ENCODE data around the gene DPF1.
"Not testable (repeated sequence)": the region's sequence is repeated elsewhere in the genome, so short reads cannot be mapped to it uniquely, and the experiment has no call there.

Gene DPF1

DNA sequence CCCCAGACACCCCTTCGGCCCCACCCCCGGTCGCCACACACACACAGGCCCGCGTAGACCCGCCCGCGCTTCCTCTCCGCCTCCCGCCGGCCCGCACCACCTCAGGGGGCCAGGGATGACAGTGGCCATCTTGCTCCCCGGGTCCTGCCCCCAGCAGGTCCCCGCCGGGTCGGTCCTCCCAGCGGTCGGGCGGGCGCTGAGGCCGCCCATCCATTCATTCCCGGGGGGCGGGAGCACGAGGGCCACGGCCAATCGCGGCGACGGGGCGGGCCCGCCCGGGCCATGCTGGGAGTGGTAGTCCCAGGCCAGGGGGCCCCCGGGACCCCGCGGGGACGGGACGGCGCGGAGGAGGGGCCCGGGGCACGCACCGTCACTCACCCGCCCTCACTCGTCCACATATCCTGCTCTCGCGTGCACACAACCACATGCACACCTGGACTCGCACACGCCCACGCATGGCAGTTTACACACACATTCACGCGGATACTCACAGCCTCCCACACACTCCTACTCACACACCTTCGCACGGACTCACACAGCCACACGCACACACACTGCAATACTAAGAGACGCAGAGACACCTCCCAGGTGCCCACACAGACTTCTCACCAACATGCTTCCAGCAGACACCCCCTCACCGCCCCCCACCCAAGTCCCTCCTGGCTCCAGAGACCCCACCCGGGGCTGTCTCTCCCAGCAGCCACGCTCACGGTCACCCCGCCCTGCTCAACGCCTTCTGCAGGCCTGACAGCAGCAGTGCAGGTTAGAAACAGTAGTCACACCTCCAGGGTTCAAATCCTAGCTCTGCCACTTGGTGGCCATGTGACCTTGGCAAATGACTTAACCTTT lies at the start of gene DPF1:
Gene DPF1 (minus strand): TSS at position 209 of the 849 bp plus-strand sequence. CDS start 80 bp downstream, at position 129.
- DNase-seq = peak; percentile 78
- in situ Hi-C loops (cut with HindIII; ENCODE audit: low pct_ligation_motif_present, low pct_unique_long_range_greater_than_20kb, low sequenced_read_pairs) = no loop called here

DNA sequence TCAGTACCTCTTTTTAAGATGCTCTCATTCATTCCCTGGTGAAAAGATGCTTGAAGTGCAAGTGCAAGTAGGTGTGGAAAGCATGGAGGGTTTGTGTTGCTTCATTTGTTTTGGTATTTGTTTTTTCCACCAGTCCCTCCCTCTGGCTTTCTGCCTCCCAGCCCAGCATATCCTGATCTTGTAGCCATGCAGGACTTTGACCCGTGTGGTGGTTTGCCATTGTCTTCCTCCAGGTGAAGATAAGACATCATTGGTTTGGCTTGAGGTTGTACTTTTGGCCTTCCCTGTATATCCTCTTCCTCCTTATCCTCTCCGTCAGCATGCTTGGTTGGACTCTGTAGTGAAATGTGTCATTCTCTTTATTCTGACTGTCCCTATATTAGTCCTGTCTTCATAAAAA lies 49.5 kb upstream of the DPF1 start:
- no peak for DNase-seq
- in situ Hi-C loops (cut with HindIII; ENCODE audit: low pct_ligation_motif_present, low pct_unique_long_range_greater_than_20kb, low sequenced_read_pairs) = no loop called here

DNA sequence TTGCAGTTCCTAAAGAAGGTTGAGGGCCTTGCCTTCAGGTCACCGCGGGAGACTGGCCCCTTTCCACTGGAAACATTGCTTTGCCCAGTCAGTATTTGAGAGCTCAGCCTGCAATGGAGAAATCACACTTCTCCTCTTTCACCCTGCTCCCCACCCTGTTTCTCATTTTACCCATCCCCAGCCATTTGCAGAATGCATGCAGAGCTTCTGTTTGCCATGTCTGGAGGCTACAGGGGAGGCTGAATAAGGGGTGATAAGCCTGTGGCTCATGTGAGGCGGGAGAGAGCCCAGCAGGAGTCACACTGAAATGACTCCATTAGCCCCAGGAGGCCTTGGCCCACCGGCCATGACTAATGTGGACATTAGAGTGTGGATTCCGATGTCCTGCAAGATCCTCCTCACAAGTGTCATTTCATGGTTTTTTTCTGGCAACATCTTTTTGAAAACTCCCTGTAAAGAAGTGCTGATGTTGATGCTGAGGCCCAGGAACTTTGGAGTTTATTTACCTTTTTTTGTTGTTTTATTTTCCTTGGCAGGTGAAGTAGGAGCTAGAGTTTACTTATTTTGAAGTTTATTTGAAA lies 46.7 kb upstream of the DPF1 start:
- peak; percentile 30 for DNase-seq
- in situ Hi-C loops (cut with HindIII; ENCODE audit: low pct_ligation_motif_present, low pct_unique_long_range_greater_than_20kb, low sequenced_read_pairs) = no loop called here

DNA sequence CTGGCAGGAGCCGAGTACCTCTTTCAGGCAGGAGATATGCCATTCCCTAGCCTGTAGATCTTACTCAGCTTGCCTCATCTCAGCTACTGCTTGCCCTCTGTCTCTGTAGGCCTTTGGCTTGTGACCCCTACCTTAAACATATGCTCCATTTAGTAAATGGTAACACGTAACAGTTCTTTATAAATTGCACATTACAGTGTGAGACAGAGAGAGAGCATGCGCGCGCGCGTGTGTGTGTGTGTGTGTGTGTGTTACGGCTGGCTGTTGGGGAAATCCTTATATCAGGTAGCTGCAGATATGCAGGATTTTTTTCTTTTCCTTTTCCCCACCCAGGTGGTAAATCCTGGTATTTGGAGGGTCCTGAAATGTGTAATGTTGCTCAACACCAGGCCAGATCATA lies 44.5 kb upstream of the DPF1 start:
- DNase-seq = no peak
- in situ Hi-C loops (cut with HindIII; ENCODE audit: low pct_ligation_motif_present, low pct_unique_long_range_greater_than_20kb, low sequenced_read_pairs) = no loop called here

DNA sequence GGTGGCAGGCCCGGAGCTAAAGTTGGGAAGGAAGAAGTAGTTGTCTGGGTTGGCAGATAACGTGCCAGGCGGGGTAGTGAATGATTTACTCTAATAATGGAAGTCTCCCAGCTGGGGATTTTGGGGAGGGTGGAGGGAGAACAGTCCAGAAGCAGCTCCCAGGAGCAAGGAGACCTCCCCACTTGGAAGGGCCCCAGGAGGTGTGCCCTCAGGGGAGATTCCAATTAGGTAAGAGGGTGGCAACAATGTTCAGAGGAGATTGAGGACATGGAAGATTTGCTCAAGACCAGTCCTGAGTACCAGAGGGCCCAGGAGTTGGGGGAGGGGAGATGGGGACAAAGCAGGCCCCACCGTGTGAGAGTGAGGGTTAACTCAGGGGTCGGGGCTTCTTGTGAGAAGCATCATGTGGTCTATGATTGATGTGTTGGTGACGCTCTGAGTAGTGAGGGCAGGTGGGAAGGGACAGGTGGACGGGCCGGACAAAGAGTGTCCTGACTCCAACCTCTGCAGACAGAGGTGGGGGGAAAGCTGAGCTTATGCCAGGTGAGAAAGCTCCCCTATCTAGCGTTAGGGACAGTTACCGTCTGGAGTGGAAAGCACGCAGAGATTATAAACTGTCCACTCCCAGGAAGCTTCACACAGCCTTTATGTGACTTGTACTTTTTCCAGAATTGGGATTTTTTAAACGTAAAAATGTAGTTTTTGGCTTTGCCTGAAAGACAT lies 43.9 kb upstream of the DPF1 start:
- peak; percentile 13 for DNase-seq
- in situ Hi-C loops (cut with HindIII; ENCODE audit: low pct_ligation_motif_present, low pct_unique_long_range_greater_than_20kb, low sequenced_read_pairs) = no loop called here

DNA sequence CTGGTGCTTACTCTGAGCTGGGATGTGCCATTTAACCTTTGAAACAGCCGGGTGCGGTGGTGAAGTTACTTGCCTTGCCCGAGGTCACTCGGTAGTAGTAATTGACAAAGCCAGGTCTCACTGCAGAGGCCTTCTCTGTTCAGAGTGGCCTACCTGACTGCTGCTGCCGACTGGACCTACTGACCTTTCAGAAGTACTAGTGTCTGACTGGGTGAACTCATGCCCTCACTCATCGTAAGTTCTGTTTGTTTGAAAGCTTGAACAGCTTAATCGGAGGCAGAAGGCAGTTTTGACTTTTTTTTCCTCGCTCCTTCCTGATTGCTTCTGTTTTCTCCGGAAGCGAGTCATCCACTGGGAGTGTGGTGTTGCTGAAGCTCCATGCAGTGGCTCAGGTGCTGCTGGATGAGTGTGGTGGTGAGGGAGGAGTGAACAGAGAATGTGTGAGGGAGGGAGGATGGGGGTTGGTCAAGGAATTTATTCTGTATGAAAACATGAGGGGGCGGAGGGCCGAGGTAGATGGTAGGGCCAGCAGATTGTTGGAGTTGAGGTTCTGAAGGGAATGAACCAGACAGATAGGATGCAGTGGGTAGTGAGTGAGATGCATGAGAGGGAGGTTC lies 43.1 kb upstream of the DPF1 start:
- in situ Hi-C loops (cut with HindIII; ENCODE audit: low pct_ligation_motif_present, low pct_unique_long_range_greater_than_20kb, low sequenced_read_pairs) = no loop called here
- DNase-seq = peak; percentile 50

DNA sequence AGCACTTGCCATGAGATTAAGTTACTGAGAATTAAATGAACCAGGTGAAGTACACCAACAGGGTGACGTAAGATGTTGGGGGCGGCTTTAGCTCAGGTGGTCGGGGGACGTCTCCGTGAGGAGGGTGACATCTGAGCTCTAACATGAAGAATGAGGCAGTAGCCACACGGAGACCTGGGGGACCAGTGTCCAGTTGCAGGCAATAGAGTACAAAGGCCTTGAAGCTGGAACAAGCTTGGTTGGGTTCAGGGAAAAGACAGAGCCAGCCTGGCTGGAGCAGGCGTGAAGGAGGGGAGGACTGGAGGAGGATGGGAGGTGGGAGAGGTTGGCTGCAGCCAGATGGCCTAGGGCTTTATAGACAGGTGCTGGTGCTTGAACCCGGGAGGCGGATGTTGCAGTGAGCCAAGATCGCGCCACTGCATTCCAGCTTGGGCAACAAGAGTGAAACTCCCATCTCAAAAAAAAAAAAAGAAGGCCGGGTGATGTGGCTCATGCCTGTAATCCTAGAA lies 42.0 kb upstream of the DPF1 start:
- DNase-seq = no peak
- in situ Hi-C loops (cut with HindIII; ENCODE audit: low pct_ligation_motif_present, low pct_unique_long_range_greater_than_20kb, low sequenced_read_pairs) = no loop called here

DNA sequence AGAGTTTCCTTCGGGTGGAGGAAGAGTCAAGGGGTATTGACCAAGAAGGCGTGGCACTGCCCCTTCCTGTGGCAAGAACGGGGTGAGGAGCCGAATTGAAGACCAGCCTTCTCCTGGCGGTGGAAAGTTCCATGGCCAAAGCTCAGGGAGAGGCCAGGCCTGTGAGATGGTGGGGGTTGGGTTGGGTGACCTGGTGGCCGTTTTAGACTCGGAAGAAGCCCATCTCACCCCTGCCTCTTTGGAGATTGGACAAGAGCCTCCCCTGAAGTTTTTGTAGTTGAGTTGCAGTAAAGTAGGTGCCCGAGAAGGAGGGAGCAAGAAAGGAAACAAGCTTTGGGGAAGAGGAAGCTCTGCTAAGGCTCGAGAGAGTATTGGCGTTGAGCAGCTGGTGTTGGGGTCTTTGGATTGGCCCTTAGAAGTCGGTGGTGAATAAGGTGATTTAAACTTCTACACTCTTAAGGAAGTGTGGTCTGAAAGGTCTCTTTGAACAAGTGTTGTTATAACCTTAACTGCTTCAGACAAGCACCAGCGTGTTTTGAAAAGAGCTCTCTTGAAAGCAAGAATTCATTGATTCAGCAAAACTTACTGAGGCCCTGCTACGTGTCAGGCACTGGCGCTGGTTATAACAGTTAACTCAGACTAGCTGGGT lies 41.3 kb upstream of the DPF1 start:
- in situ Hi-C loops (cut with HindIII; ENCODE audit: low pct_ligation_motif_present, low pct_unique_long_range_greater_than_20kb, low sequenced_read_pairs) = no loop called here
- no peak for DNase-seq

DNA sequence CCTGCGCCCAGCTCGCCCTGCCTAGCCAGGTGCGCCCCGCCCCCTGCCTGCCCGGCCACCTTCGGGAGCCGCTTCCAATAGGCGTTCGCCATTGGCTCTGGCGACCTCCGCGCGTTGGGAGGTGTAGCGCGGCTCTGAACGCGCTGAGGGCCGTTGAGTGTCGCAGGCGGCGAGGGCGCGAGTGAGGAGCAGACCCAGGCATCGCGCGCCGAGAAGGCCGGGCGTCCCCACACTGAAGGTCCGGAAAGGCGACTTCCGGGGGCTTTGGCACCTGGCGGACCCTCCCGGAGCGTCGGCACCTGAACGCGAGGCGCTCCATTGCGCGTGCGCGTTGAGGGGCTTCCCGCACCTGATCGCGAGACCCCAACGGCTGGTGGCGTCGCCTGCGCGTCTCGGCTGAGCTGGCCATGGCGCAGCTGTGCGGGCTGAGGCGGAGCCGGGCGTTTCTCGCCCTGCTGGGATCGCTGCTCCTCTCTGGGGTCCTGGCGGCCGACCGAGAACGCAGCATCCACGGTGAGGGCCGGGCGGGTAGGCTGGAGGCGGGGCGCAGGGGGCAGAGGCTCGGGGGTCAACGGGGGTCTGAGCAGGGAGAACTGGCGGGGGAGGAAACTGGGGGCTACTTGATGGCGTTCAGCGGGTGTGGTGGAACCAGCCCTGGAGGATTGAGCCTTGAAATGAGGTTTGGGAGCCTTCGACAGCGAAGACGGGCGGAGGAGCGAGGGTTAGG lies 40.6 kb upstream of the DPF1 start, which contains the start of gene SPINT2:
Gene SPINT2 (plus strand): TSS at position 88 of the 727 bp plus-strand sequence. CDS start 320 bp downstream, at position 408.
- DNase-seq = no peak
- in situ Hi-C loops (cut with HindIII; ENCODE audit: low pct_ligation_motif_present, low pct_unique_long_range_greater_than_20kb, low sequenced_read_pairs) = no loop called here

DNA sequence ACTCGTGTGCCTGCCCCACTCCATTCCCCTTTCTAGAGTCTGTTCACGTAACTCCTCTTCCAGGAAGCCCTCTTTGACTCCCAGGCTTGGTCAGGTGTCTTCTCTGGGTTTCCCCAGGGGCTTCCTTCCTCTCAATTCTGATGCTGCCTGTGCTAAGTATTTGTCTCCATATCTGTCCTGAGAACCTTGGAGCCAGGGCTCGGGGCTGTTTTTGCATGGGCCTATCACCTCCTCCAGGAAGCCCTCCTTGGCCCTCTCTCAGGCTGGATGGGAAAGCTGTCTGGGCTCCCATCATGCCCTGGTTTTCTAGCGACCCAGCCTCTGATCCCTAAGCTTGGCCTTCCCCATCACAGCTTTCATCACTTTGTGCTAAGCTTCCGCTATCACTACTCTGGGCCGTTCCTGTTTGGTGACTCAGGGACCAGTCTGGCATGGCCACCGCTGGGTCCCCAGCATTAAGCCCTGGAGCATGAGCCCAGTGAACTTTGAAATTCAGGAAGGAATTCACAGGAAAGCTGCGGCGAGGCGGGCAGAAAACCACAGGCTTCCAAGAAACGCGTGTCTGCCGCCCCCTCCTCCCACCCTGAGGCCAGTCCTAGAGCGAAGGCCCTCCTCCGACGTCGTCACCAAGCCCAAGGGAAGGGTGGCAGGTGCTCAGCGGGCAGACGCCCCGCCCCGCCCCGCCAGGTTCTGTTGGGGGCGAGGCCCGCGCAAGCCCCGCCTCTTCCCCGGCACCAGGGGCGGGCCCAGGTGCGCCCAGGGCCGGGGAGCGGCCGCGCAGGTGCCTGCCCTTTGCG lies 39.9 kb upstream of the DPF1 start:
- in situ Hi-C loops (cut with HindIII; ENCODE audit: low pct_ligation_motif_present, low pct_unique_long_range_greater_than_20kb, low sequenced_read_pairs) = no loop called here
- DNase-seq = peak; percentile 51

DNA sequence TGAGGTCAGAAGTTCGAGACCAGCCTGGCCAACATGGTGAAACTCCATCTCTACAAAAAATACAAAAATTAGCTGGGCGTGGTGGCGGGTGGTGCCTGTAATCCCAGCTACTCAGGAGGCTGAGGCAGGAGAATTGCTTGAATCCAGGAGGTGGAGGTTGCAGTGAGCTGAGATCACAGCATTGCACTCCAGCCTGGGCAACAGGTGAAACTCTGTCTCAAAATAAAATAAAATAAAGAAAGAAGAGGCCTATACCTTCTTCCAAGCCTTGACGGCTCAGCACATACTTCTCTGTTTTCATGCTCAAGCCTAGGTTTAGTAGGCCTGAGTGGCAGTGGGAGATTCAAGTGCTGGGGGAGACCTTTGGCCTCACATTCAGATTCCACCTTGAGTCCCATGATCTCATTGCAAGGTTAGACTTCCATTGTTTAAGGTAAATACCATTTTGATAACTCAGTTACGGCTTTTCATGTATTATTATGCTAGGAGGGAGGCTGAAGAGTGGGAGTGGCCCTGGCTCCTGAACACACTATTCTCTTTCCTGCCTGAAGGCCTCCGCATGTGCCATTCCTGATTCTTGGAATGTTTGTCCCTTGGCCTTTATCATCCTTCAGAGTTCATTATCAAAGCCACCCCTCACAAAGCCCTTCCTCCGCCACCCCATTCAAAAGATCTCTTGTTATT lies 38.7 kb upstream of the DPF1 start:
- in situ Hi-C loops (cut with HindIII; ENCODE audit: low pct_ligation_motif_present, low pct_unique_long_range_greater_than_20kb, low sequenced_read_pairs) = no loop called here
- no peak for DNase-seq

DNA sequence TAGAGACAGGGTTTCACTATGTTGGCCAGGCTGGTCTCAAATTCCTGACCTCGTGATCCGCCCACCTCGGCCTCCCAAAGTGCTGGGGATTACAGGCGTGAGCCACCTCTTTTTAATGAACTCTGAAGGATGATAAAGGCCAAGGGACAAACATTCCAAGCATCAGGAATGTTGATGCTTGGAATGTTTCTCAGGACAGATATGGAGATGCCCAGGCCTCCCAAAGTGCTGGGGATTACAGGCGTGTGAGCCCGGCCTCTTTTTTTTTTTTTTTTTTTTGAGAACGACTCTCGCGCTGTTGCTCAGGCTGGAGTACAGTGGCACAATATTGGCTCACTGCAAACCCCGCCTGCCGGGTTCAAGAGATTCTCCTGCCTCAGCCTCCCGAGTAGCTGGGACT lies 37.9 kb upstream of the DPF1 start:
- in situ Hi-C loops (cut with HindIII; ENCODE audit: low pct_ligation_motif_present, low pct_unique_long_range_greater_than_20kb, low sequenced_read_pairs) = not testable (repeated sequence)

DNA sequence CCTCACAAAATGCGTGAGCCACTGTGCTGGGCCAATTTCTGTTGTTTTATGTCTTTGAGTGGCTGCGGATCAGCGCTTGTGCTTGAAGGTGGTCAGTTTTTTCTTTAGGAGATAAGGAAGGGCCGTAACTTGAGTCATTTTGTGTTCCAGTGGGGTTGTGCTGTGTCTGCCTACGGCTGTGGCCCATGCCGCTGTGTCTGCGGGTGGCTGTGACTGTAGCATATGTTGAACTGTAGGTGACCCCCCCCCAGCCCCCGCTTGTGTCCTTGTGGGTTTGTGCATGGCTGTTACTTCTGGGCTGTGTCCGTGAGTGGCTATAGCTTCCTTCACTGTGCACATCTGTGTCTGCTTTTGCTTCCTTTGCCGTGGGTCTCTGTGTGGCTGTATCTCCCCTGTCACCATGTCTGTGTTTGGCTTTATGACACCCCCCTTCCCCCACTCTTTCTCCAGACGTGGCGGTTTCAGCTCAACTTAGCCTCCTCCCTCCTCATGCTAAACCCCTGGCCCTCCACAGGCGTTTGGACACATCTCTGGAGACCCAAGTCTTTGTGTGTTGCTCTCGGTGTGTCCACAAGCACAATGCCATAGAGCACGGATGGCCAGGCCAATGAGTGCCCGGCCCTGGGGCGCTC lies 31.5 kb upstream of the DPF1 start:
- in situ Hi-C loops (cut with HindIII; ENCODE audit: low pct_ligation_motif_present, low pct_unique_long_range_greater_than_20kb, low sequenced_read_pairs) = no loop called here

More for the DNA sequence above, 37.9 kb upstream of the DPF1 start:
- DNase-seq = not testable (repeated sequence)

DNA sequence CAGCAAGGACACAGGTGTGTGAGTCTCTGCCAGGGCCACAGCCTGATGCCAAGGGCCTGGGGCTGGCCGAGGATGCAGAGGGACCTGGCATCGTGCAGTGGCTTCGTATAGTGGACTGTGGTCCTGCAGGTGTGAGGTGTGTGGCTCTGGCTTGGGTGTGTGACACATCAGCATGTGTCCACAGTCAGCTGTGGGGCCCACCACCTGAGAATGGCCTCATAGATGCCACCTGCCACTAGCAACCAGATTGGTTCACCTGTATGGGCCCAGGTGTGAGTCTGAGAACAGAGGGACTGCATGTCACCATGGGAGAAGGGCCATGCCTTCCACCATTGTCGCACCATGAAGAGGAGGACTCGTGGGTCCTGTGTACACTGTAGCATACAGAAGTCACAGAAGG lies 29.8 kb upstream of the DPF1 start:
- DNase-seq = no peak
- in situ Hi-C loops (cut with HindIII; ENCODE audit: low pct_ligation_motif_present, low pct_unique_long_range_greater_than_20kb, low sequenced_read_pairs) = no loop called here

More for the DNA sequence above, 31.5 kb upstream of the DPF1 start:
- DNase-seq = no peak

DNA sequence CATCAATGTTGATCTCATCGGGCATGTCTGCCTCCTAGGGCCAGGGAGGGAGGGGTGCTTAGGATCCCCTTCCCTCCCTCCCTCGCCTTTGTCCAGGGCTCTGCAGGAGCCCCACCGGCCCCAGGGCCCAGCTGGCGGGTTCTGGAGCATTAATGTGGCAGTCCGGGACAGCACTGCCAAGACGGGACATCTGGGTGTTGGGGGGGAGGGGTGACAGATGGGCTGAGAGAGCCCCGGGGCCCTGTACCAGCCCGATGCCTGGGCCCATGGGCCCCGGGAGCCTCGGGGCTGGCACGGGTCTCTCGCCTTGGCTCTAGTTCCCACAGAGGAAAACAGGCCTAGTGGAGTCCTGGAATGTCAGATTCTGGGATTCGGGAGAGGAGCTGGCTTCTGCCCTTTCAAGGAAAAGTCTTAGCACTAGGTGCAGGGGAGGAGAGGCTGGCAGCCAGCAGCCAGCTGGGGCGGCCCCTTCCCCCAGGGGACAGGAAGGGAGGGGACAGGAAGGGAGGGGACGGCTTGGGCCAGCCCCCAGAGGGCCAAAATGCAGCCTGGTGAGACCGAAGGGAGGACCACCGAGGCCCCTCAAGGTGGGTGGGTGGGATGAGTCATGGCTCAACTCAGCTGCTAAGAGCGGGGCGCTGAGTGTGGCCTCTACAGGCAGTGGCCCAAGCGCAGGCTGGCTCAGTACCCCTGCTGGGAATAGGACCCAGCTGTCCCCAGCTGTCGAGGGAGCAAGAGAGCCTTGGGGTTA lies 29.1 kb upstream of the DPF1 start:
- in situ Hi-C loops (cut with HindIII; ENCODE audit: low pct_ligation_motif_present, low pct_unique_long_range_greater_than_20kb, low sequenced_read_pairs) = no loop called here
- no peak for DNase-seq
